Measurements from ENCODE around the gene MAMSTR.
A peak's percentile ranks its signal among the peaks of the same experiment; 100 is the strongest.

The MAMSTR gene

GRCh38 chr19:48746110-48746509 is 26.6 kb upstream of the MAMSTR start:
- no peak for DNase-seq

- peak; percentile 46 for DNase-seq
These were observed 25.9 kb upstream of the MAMSTR start for GRCh38 chr19:48745208-48745995.

- no peak for DNase-seq
These were observed 22.6 kb upstream of the MAMSTR start for GRCh38 chr19:48742096-48742495.

GRCh38 chr19:48741129-48741999 is 21.8 kb upstream of the MAMSTR start:
- DNase-seq = peak; percentile 40

GRCh38 chr19:48740164-48740972 is 20.8 kb upstream of the MAMSTR start, which contains the start of gene RASIP1:
Gene RASIP1 (minus strand): TSS chr19:48740610. CDS start chr19:48740282, 328 bp downstream.
- no peak for DNase-seq

GRCh38 chr19:48739404-48740163 is 20.1 kb upstream of the MAMSTR start:
- no peak for DNase-seq

- DNase-seq = peak; percentile 92
These were observed 19.3 kb upstream of the MAMSTR start for GRCh38 chr19:48738557-48739403.

- no peak for DNase-seq
These were observed 18.0 kb upstream of the MAMSTR start for GRCh38 chr19:48737360-48737998.

- DNase-seq = no peak
These were observed 15.6 kb upstream of the MAMSTR start for GRCh38 chr19:48735031-48735615.

- no peak for DNase-seq
These were observed 15.1 kb upstream of the MAMSTR start for GRCh38 chr19:48734625-48735024.

GRCh38 chr19:48731452-48731851 is 11.9 kb upstream of the MAMSTR start:
- DNase-seq = no peak

- no peak for DNase-seq
These were observed 9.6 kb upstream of the MAMSTR start for GRCh38 chr19:48728911-48729664.

GRCh38 chr19:48726556-48726955 is 7.0 kb upstream of the MAMSTR start:
- DNase-seq = no peak

GRCh38 chr19:48724796-48725753 is 5.5 kb upstream of the MAMSTR start:
- no peak for DNase-seq

- no peak for DNase-seq
These were observed 2.7 kb upstream of the MAMSTR start for GRCh38 chr19:48722196-48722708.

GRCh38 chr19:48720613-48721296 is 1.2 kb upstream of the MAMSTR start:
- DNase-seq = peak; percentile 83

GRCh38 chr19:48720251-48720612 is 707 bp upstream of the MAMSTR start:
- no peak for DNase-seq

Measured in activated T-cell treated with anti-CD3 and anti-CD28 coated beads, Interleukin-2, amount 50 U/mL, for 1 hour (primary cell).